Right lobe of liver (tissue), 6 donors: ENCODE results near the gene SLC25A13. TPM values are rescaled to one million over a fixed set of nuclear protein-coding genes. Genes with fewer than 3 reads are reported as not detected.

ENCODE experiments used
- ATAC-seq, 4 donors: fragments of 200-7000 bp; cut with Tn5 transposase; one replicate each; pipeline ENCODE4 v1.9.1; 2020; ENCODE audit warnings: mild to moderate bottlenecking in 4 of 4, moderate library complexity in 4 of 4
- DNase-seq, 3 donors: peaks; one replicate each; pipeline ENCODE4 v3.0.0-alpha.2; 2020
- H3K27ac ChIP-seq, 3 donors: fragments of 200-600 bp; one replicate each; pipeline ENCODE4 v1.8.0; 2022
- H3K27me3 ChIP-seq, 2 donors: fragments of 200-600 bp; one replicate each; pipeline ENCODE4 v1.8.0; 2022
- H3K36me3 ChIP-seq, 4 donors: fragments of 200-600 bp; sonication (generic) in 1 of 4; one replicate each; pipeline versions ENCODE4 v1.5.1 to v1.8.0; 2017 to 2022; ENCODE audit warnings: control low read depth in 1 of 4
- H3K4me1 ChIP-seq, 4 donors: fragments of 200-600 bp; sonication (generic) in 1 of 4; one replicate each; pipeline versions ENCODE4 v1.5.1 to v1.8.0; 2017 to 2022; ENCODE audit warnings: control low read depth in 1 of 4
- H3K4me3 ChIP-seq, 3 donors: fragments of 200-600 bp; one replicate each; pipeline ENCODE4 v1.8.0; 2022
- H3K9me3 ChIP-seq, 4 donors: fragments of 200-600 bp; sonication (generic) in 1 of 4; one replicate each; pipeline versions ENCODE4 v1.5.1 to v1.8.0; 2017 to 2022; ENCODE audit warnings: control low read depth in 1 of 4
- POLR2A ChIP-seq: fragments of 450-650 bp; IDR thresholded peaks from one replicate; pipeline ENCODE4 v1.6.1; 2017; ENCODE audit warnings: antibody characterized with exemption, mild to moderate bottlenecking
- WGBS: methylation state at CpG from one replicate; pipeline ENCODE4 v1.1.6; 2018; ENCODE audit warnings: low coverage, low lambda C conversion rate; ENCODE audit not compliant: insufficient coverage; ENCODE audit errors: missing lambda C conversion rate; 5-methylcytosine and 5-hydroxymethylcytosine counted together
- intact Hi-C, 2 donors: fragments of 100-400 bp; cut with DNase I; formaldehyde crosslinking; loops; one replicate each; pipeline versions ENCODE4 v1.11.2 to v1.14.1; 2022
- microRNA counts: library from miRNA; unstranded; fragments of <30 nt; microRNA quantifications from one replicate; lab custom pipeline; 2016
- microRNA-seq, 2 donors: library from miRNA; unstranded; fragments of <30 nt; microRNA quantifications; one replicate each; pipeline ENCODE4, GENCODE V29; 2019 to 2020
- small RNA-seq, 2 experiments: library from RNA; depleted of rRNA; stranded (forward); fragments of <200 nt; gene quantifications; one replicate each; pipeline ENCODE3, GENCODE V24; 2016
- total RNA-seq, 6 experiments: library from RNA; depleted of rRNA in 2 of 6; stranded (reverse); fragments of >200 nt in 2 of 6; fragmentation: NEBNext Ultra II Directional in 3 of 6; extraction: Animal tissue kit (Norgen Biotek cat#: 25700) in 3 of 6; gene quantifications; one replicate each; pipeline versions ENCODE4 v1.1.0 to v1.2.4, GENCODE V29; 2016 to 2023
- TF ChIP-seq, protein P1 (sequence below), 4 donors: fragments of 200-600 bp in 3 of 4; fragments of 450-650 bp in 1 of 4; IDR thresholded peaks; one replicate each; pipeline versions ENCODE4 v1.5.1 to v1.8.0; 2016 to 2022; ENCODE audit warnings: antibody characterized with exemption in 4 of 4, mild to moderate bottlenecking in 2 of 4
- donor health status: DM: no; HTN: yes; CAD: no.
- donor health status: DM: no; HTN: no; CAD: no.
- donor health status: DM: no; HTN: no; CAD: no.
- donor health status: DM: no; HTN: yes; CAD: no.
- donor health status: DM: no; HTN: yes; CAD: no.

The SLC25A13 gene
- total RNA-seq, 6 experiments from 2014 or later = 54.5 to 110 (median 83.0) TPM

DNA sequence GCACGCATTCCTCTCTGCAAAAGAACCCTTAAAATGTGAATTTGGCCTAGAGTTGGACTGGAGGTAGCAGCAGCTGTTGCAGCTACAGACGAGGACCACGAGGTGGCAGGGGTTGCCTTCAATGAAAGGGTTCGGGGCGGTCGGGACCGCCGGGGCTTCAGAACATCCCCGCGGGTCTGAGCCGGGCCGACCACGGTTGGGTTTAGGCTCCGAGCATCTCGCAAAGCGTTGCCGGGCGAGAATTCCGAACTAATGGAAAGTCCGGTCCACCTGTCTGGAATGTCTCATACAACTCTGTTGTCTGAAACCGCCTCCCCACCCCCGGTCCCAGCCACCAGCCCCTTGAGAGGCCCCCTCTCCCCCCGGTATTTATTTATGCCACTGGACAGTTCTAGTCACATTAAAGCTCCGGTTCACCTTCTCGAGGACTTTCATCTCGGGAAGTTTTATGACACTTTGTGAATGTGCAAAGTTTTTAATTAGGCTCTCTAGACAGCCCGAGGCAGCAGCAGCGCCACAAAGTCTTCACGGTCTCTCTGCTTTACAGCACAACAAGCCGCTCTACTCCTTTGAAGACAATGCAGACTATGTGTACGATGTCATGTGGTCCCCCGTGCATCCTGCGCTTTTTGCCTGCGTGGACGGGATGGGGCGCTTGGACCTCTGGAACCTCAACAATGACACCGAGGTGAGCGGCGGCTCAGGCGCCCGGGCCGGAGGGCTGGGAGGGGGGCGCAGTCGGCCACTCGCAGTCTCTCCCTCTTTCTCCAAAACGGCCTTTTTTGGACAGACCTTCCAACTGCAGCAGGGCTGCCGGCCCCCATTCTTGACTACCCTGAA is 246.2 kb downstream of the SLC25A13 start:
- H3K27ac ChIP-seq = no peak overlapping the region
- ATAC-seq = peak; percentile 98 to 99 (median 98)
- no peak for TF ChIP-seq POLR2A
- TF ChIP-seq, protein P1, sequence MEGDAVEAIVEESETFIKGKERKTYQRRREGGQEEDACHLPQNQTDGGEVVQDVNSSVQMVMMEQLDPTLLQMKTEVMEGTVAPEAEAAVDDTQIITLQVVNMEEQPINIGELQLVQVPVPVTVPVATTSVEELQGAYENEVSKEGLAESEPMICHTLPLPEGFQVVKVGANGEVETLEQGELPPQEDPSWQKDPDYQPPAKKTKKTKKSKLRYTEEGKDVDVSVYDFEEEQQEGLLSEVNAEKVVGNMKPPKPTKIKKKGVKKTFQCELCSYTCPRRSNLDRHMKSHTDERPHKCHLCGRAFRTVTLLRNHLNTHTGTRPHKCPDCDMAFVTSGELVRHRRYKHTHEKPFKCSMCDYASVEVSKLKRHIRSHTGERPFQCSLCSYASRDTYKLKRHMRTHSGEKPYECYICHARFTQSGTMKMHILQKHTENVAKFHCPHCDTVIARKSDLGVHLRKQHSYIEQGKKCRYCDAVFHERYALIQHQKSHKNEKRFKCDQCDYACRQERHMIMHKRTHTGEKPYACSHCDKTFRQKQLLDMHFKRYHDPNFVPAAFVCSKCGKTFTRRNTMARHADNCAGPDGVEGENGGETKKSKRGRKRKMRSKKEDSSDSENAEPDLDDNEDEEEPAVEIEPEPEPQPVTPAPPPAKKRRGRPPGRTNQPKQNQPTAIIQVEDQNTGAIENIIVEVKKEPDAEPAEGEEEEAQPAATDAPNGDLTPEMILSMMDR (IDR thresholded peaks at IDR 0.05) = peak; percentile 74 to 89 (median 80)
- 5% methylated on average over 11 of the region's 47 CpGs for WGBS
- peaks cover 0 to 3% (median 2%) of the 10 kb centered on the region in 4 donors for H3K4me1 ChIP-seq
- intact Hi-C loops = loop anchor here in 1 of 2 donors (10.0 kb wide), 1 partner anchor 949 kb away; the partner anchor contains the start of gene DLX5
- H3K9me3 ChIP-seq = no peaks in the 10 kb centered on the region
- no peaks in the 10 kb centered on the region for H3K36me3 ChIP-seq
- no peaks in the 10 kb centered on the region for H3K27me3 ChIP-seq
- peak; percentile 68 to 73 (median 69) for DNase-seq
- peak overlapping the region; percentile 44 to 61 (median 55) for H3K4me3 ChIP-seq

DNA sequence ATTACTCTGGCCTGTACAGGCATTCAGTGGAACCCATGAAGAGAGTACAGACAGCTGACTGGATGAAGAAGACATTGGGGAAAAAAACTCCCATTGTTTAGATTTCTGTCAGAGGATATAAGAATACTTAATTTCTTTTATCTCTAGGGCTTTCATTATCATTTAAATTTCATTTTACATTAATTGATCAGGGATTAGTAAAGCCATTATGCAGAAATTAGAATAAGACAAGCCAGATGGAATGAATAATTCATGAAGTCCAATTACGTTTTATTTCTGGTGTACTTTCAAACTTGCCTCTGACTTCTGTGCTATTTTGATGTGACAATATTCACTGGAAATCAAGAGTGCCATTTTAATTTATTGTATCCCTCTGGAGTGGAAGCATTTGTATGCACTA is 247.0 kb downstream of the SLC25A13 start:
- H3K9me3 ChIP-seq = no peaks in the 10 kb centered on the region
- no peaks in the 10 kb centered on the region for H3K36me3 ChIP-seq
- H3K27ac ChIP-seq = no peak overlapping the region
- H3K4me1 ChIP-seq = peaks cover 0 to 3% (median 2%) of the 10 kb centered on the region in 4 donors
- DNase-seq (no peak), ATAC-seq (no peak)
- no peak overlapping the region for H3K4me3 ChIP-seq
- TF ChIP-seq, protein P1 (IDR thresholded peaks at IDR 0.05) = no peak
- no peak for TF ChIP-seq POLR2A
- no peaks in the 10 kb centered on the region for H3K27me3 ChIP-seq
- WGBS = 13% methylated on average over 1 of the region's 1 CpG
- intact Hi-C loops = loop anchor here (5.0 to 10.0 kb wide), 2 partner anchors 950 to 957 kb away; partner anchors contain the start of gene DLX5 (in 1 of the 2)

MicroRNAs within 50 kb of the gene (microRNA counts, 767-probe panel; counts per million panel counts)
- microRNA hsa-miR-591 (lab: Ali Mortazavi, UCI) = 237 counts per million

Small RNA genes within 50 kb of the gene (microRNA-seq; reads per million reads assigned to microRNA genes)
- 0 reads per million in 2 donors for gene MIR591

Small RNA genes within 50 kb of the gene (small RNA-seq; reads per million reads assigned to genes)
- gene AC084368.1 = 0 reads per million in 2 experiments
- 0 reads per million in 2 experiments for gene MIR591
- gene RNU6-364P = 0 reads per million in 2 experiments
- gene RNU6-532P = 0 reads per million in 2 experiments
